ENCODE results near the gene RPRD1A.

GRCh38 chr18:36064027-36064808 lies 3.1 kb downstream of the RPRD1A start:
- TF ChIP-seq CTCF (IDR thresholded peaks at IDR 0.05) (no peak), POLR2A (IDR thresholded peaks at IDR 0.05) (no peak)

Data from uterus (tissue), 2 donors.